Measurements from ENCODE around the gene FOXJ2.

DNA sequence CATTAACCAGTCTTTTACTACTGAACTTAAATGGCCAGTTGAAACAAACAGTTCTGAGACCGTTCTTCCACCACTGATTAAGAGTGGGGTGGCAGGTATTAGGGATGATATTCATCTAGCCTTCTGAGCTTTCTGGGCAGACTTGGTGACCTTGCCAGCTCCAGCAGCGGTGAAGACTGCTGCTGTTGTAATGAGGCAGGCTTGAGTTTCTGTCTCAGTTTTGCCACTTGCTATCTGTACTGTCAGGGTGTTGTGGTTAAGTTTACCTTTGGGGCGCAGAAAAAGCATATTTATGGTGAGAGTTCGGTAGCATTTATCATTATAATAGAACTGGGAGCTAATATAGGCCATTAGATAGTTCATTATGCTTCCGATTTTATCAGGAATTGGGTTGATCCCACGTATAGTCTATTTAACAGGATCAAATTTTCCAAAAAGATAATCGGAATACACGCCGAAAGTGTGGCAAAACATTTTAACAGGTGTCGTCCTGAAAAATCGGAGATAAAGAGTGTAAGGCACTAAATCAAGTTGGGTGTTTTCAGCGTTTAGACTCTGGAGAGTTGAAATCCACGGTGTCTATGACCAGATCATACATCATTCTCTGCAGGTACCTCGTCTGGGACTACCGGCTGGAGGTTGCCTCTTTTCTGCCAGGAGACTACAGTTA lies 48.9 kb downstream of the FOXJ2 start:
- no peak for TF ChIP-seq GATA2 (IDR thresholded peaks at IDR 0.05; ENCODE audit: low read depth, low read length)
- no peak for TF ChIP-seq GATA3 (IDR thresholded peaks at IDR 0.05; ENCODE audit: low read depth, low read length)
